Psoas muscle (tissue), 8 donors: Measurements from ENCODE around the gene GNAS-AS1. TPM values are rescaled to one million over a fixed set of nuclear protein-coding genes. Genes with fewer than 3 reads are reported as not detected.

ENCODE experiments used
- ATAC-seq, 4 donors: fragments of 200-7000 bp; cut with Tn5 transposase; one replicate each; pipeline ENCODE4 v1.9.1; 2020; ENCODE audit warnings: moderate library complexity in 3 of 4, mild to moderate bottlenecking in 2 of 4
- DNase-seq, 2 donors: peaks; one replicate each; pipeline ENCODE4 v3.0.0-alpha.2; 2020
- H3K27ac ChIP-seq: fragments of 200-600 bp; one replicate; pipeline ENCODE4 v1.8.0; 2022
- H3K27me3 ChIP-seq, 3 donors: fragments of 200-600 bp in 1 of 3; one replicate each; pipeline versions ENCODE4 v1.6.1 to v1.8.0; 2013 to 2022; ENCODE audit warnings: low read length in 2 of 3, mild to moderate bottlenecking in 2 of 3, moderate library complexity in 1 of 3; ENCODE audit not compliant: insufficient read depth in 3 of 3
- H3K36me3 ChIP-seq, 2 donors: fragments of 200-600 bp in 1 of 2; one replicate each; pipeline versions ENCODE4 v1.6.1 to v1.8.0; 2013 to 2022; ENCODE audit warnings: low read depth in 1 of 2, mild to moderate bottlenecking in 1 of 2, moderate library complexity in 1 of 2; ENCODE audit not compliant: insufficient read depth in 1 of 2
- H3K4me1 ChIP-seq: fragments of 200-600 bp; one replicate; pipeline ENCODE4 v1.8.0; 2022
- H3K4me3 ChIP-seq: fragments of 200-600 bp; one replicate; pipeline ENCODE4 v1.8.0; 2022; ENCODE audit warnings: mild to moderate bottlenecking
- H3K9me3 ChIP-seq: fragments of 200-600 bp; one replicate; pipeline ENCODE4 v1.8.0; 2022
- WGBS, 3 donors: extraction: QIAGEN DNeasy Blood & Tissue Kit; methylation state at CpG; one replicate each; pipeline versions ENCODE4 v1.1.6 to v1.1.7; 2013; 5-methylcytosine and 5-hydroxymethylcytosine counted together
- intact Hi-C, 2 donors: fragments of 100-400 bp; cut with DNase I; formaldehyde crosslinking; loops; one replicate each; pipeline versions ENCODE4 v1.11.0 to v1.14.2; 2022
- polyA plus RNA-seq, 3 donors: library from polyadenylated mRNA; stranded (reverse); fragments of 200-250 nt; gene quantifications; one replicate each; pipeline ENCODE4 v1.2.3, GENCODE V29; 2013
- total RNA-seq, 4 donors: library from RNA; stranded (reverse); fragmentation: NEBNext Ultra II Directional in 2 of 4; extraction: Animal tissue kit (Norgen Biotek cat#: 25700) in 2 of 4; gene quantifications; one replicate each; pipeline versions ENCODE4 v1.2.1 to v1.2.4, GENCODE V29; 2021 to 2023
- TF ChIP-seq, protein P1 (sequence below): fragments of 200-600 bp; IDR thresholded peaks from one replicate; pipeline ENCODE4 v1.8.0; 2022; ENCODE audit warnings: antibody characterized with exemption
- donor health status: healthy with polysubstance abuse.
- donor health status: DM: no; HTN: no; CAD: no; lungs with moderate emphysema.
- donor health status: Bipolar disorder and iron deficiency.
- donor health status: healthy.
- donor health status: DM: yes; HTN: yes; CAD: no.
- donor health status: DM: no; HTN: no; CAD: no.
- donor health status: DM: no; HTN: no; CAD: no.
- donor health status: DM: yes; HTN: yes; CAD: no.

Gene GNAS-AS1
- total and polyA plus RNA-seq, 7 donors, result 0.03 to 1.0 (median 0.40) TPM; not detected in 1

GRCh38 chr20:58878399-58878798 lies 27.7 kb upstream of the GNAS-AS1 start:
- H3K27me3 ChIP-seq, result no peaks in the 10 kb centered on the region
- intact Hi-C loops, result loop anchor here in 1 of 2 donors (10.0 kb wide), 1 partner anchor 206 kb away; no protein-coding TSS in a partner anchor
- no peak overlapping the region for H3K4me3 ChIP-seq
- no peaks in the 10 kb centered on the region for H3K9me3 ChIP-seq
- TF ChIP-seq, protein P1, sequence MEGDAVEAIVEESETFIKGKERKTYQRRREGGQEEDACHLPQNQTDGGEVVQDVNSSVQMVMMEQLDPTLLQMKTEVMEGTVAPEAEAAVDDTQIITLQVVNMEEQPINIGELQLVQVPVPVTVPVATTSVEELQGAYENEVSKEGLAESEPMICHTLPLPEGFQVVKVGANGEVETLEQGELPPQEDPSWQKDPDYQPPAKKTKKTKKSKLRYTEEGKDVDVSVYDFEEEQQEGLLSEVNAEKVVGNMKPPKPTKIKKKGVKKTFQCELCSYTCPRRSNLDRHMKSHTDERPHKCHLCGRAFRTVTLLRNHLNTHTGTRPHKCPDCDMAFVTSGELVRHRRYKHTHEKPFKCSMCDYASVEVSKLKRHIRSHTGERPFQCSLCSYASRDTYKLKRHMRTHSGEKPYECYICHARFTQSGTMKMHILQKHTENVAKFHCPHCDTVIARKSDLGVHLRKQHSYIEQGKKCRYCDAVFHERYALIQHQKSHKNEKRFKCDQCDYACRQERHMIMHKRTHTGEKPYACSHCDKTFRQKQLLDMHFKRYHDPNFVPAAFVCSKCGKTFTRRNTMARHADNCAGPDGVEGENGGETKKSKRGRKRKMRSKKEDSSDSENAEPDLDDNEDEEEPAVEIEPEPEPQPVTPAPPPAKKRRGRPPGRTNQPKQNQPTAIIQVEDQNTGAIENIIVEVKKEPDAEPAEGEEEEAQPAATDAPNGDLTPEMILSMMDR, result no peak
- ATAC-seq (no peak), DNase-seq (no peak)
- no peaks in the 10 kb centered on the region for H3K36me3 ChIP-seq
- no peak overlapping the region for H3K27ac ChIP-seq
- H3K4me1 ChIP-seq, result peaks cover 5% of the 10 kb centered on the region
- WGBS, 3 donors, result 74 to 85% (median 79%) methylated on average over 4 of the region's 4 CpGs

GRCh38 chr20:58877976-58878360 lies 27.3 kb upstream of the GNAS-AS1 start:
- peaks cover 5% of the 10 kb centered on the region for H3K4me1 ChIP-seq
- TF ChIP-seq, protein P1, result no peak
- H3K36me3 ChIP-seq, result no peaks in the 10 kb centered on the region
- 63 to 73% (median 69%) methylated on average over 4 of the region's 4 CpGs for WGBS, 3 donors
- intact Hi-C loops, result loop anchor here in 1 of 2 donors (10.0 kb wide), 1 partner anchor 207 kb away; no protein-coding TSS in a partner anchor
- H3K4me3 ChIP-seq, result no peak overlapping the region
- no peaks in the 10 kb centered on the region for H3K27me3 ChIP-seq
- ATAC-seq (no peak), DNase-seq (no peak)
- H3K9me3 ChIP-seq, result no peaks in the 10 kb centered on the region
- H3K27ac ChIP-seq, result no peak overlapping the region

DNA sequence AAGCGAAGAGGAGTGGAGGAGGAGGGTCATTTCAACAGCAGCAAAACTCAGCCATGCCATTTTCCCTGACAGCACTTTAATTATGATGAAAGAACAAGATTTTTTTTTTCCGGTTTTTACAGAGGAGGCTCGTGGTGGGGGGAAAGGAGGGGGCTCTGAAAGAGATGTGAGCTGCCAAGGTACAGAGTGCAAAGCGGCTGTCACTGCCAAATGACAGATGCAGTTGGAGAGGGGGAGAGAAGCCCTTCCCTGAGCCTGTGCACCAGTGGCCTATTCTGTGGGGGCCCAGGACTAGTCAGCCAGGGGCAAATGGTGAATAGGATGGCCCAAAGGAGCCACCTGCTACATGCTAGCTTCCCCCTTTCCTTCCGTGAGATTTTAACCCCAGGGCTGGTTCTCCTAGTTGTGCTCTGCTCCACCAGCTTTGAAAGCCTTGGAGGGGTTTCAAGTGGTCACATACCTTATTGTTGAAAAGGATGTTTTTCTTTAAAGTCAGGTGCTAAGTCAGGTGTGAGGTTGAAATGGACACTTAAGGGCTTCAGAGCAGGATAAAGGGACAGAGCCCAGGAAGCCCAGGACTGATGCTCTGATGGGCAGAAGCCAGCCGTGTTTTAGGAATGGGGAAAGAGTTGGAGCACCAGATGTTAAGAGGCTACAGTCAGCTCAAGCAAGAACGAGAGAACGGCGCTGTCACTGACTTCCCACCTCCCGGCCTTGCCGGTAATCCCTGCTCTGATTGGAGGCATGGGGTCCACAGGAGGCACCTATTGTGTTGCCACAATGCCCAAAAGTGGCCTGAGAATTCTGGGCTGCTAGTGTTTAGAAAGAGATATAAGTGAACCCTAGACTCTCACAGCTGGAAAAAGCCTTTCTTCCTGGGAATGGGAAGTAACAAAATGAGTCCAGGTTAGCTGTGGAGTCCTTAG lies 26.6 kb upstream of the GNAS-AS1 start:
- H3K27me3 ChIP-seq, result no peaks in the 10 kb centered on the region
- no peak overlapping the region for H3K4me3 ChIP-seq
- peaks cover 1% of the 10 kb centered on the region for H3K4me1 ChIP-seq
- DNase-seq, result no peak
- H3K9me3 ChIP-seq, result no peaks in the 10 kb centered on the region
- no peak overlapping the region for H3K27ac ChIP-seq
- ATAC-seq, result no peak
- no peaks in the 10 kb centered on the region for H3K36me3 ChIP-seq
- TF ChIP-seq, protein P1, result no peak
- intact Hi-C loops, result loop anchor here in 1 of 2 donors (10.0 kb wide), 1 partner anchor 207 kb away; no protein-coding TSS in a partner anchor
- WGBS, 3 donors, result 62 to 71% (median 65%) methylated on average over 11 of the region's 11 CpGs

DNA sequence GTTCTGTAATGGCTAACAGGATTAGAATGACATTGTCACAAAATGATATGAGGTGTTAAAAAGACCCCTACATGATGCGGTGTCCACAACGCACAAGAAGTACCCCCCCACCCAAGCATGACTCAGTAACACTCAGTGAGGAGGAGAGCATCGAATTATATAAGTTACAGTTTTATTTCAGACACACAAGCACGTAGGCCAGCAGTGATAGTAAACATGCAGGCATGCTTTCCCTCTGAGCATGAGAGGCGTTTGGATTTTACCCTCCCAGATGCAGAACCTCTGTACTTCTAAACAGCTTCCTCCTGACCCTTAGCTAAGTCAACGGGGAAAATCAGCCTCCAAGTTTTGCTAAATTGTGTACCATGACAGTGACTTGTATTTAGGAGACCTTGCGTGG lies 25.7 kb upstream of the GNAS-AS1 start:
- TF ChIP-seq, protein P1, result no peak
- H3K36me3 ChIP-seq, result no peaks in the 10 kb centered on the region
- H3K4me3 ChIP-seq, result no peak overlapping the region
- WGBS, 3 donors, result 66 to 74% (median 68%) methylated on average over 7 of the region's 7 CpGs
- H3K27me3 ChIP-seq, result no peaks in the 10 kb centered on the region
- no peak overlapping the region for H3K27ac ChIP-seq
- intact Hi-C loops, result loop anchor here in 1 of 2 donors (10.0 kb wide), 1 partner anchor 208 kb away; no protein-coding TSS in a partner anchor
- H3K9me3 ChIP-seq, result no peaks in the 10 kb centered on the region
- no peak for DNase-seq
- no peaks in the 10 kb centered on the region for H3K4me1 ChIP-seq
- ATAC-seq, result no peak
